ELR (cell line): ENCODE data around the gene BEND7.
"Not testable (repeated sequence)": the region's sequence is repeated elsewhere in the genome, so short reads cannot be mapped to it uniquely, and the experiment has no call there.

Experiments used
- DNase-seq: peaks from one replicate; pipeline ENCODE4 v3.0.0-alpha.2; 2015; ENCODE audit warnings: low read depth

BEND7 gene

GRCh38 chr10:13528875-13529713, at the start of gene BEND7:
Gene BEND7 (minus strand): TSS chr10:13529014. CDS start chr10:13528533, 481 bp downstream.
- peak; percentile 50 for DNase-seq

GRCh38 chr10:13573960-13574359, 45.1 kb upstream of the BEND7 start:
- no peak for DNase-seq

- no peak for DNase-seq
These were observed 42.7 kb upstream of the BEND7 start for GRCh38 chr10:13571541-13571940.

- DNase-seq = no peak
These were observed 38.2 kb upstream of the BEND7 start for GRCh38 chr10:13567030-13567429.

GRCh38 chr10:13564576-13564975, 35.8 kb upstream of the BEND7 start:
- DNase-seq = no peak

GRCh38 chr10:13563481-13564445, 34.9 kb upstream of the BEND7 start:
- DNase-seq = peak; percentile 10

- DNase-seq = peak; percentile 47
These were observed 31.8 kb upstream of the BEND7 start for GRCh38 chr10:13560597-13560996.

GRCh38 chr10:13559124-13559700, 30.4 kb upstream of the BEND7 start:
- DNase-seq = peak; percentile 59

- no peak for DNase-seq
These were observed 27.2 kb upstream of the BEND7 start for GRCh38 chr10:13555884-13556510.

- DNase-seq = no peak
These were observed 22.0 kb upstream of the BEND7 start for GRCh38 chr10:13550802-13551201.

- DNase-seq = no peak
These were observed 13.7 kb upstream of the BEND7 start for GRCh38 chr10:13542533-13542932.

GRCh38 chr10:13537985-13538384, 9.2 kb upstream of the BEND7 start:
- not testable (repeated sequence) for DNase-seq

- DNase-seq = peak; percentile 69
These were observed 8.0 kb upstream of the BEND7 start for GRCh38 chr10:13536674-13537366.

- no peak for DNase-seq
These were observed 6.5 kb upstream of the BEND7 start for GRCh38 chr10:13535346-13535745.

- DNase-seq = no peak
These were observed 830 bp upstream of the BEND7 start for GRCh38 chr10:13529714-13529973.

GRCh38 chr10:13528123-13528874, 515 bp downstream of the BEND7 start:
- DNase-seq = peak; percentile 49

- peak; percentile 10 for DNase-seq
These were observed 1.0 kb downstream of the BEND7 start for GRCh38 chr10:13527864-13528122.

GRCh38 chr10:13526948-13527863, 1.6 kb downstream of the BEND7 start:
- peak; percentile 86 for DNase-seq

- no peak for DNase-seq
These were observed 3.2 kb downstream of the BEND7 start for GRCh38 chr10:13525663-13526062.

GRCh38 chr10:13521026-13521425, 7.8 kb downstream of the BEND7 start:
- no peak for DNase-seq
